SHP77 treated with DMSO at 0.1 percent for 48 hours (cell line): ENCODE results near the gene YJEFN3.

Source experiments
- DNase-seq: peaks from one replicate; lab custom pipeline; 2025; lab: John Stamatoyannopoulos, UW

Gene YJEFN3

GRCh38 chr19:19554074-19555023, 25.6 kb downstream of the YJEFN3 start:
- no peak for DNase-seq

DNA sequence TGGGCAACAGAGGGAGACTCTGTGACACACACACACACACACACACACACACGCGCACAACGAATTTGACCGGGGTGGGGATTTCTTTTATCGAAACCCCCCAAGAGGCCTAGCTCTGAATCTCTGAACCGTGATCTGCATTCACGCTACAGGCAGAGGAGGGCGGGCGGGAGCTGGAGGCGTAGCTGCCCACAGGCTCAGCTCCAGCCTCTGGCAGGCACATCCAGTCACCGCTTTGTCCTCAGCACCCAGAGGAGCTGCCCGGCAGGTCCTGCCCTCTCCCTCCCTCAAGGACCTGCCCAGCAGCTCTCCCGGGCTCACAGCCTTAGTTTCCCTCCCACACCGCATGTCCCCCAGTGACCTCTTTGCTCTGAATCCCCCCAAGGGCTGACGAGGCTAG, 29.3 kb downstream of the YJEFN3 start:
- no peak for DNase-seq

DNA sequence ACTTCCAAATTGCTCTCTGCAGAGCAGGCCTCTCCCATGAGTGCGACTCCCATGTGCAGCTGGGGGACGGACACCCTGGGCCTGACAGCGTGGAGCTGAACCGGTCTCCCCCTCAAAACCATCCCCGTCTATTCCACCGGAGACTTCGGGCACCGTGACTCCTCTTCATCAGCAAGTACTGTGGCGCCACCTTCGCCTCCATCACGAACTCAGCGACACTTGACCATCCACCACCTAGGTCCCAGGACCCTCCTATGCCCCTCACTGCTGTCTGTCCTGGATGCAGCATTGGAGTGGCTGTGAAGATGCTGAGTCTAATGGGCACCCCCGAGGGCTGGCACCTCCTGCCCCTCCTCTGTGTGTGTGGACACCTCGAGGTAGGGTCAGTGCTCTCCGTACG, 29.9 kb downstream of the YJEFN3 start:
- DNase-seq: no peak

- no peak for DNase-seq
These were observed 31.2 kb downstream of the YJEFN3 start for GRCh38 chr19:19559931-19560330.

DNA sequence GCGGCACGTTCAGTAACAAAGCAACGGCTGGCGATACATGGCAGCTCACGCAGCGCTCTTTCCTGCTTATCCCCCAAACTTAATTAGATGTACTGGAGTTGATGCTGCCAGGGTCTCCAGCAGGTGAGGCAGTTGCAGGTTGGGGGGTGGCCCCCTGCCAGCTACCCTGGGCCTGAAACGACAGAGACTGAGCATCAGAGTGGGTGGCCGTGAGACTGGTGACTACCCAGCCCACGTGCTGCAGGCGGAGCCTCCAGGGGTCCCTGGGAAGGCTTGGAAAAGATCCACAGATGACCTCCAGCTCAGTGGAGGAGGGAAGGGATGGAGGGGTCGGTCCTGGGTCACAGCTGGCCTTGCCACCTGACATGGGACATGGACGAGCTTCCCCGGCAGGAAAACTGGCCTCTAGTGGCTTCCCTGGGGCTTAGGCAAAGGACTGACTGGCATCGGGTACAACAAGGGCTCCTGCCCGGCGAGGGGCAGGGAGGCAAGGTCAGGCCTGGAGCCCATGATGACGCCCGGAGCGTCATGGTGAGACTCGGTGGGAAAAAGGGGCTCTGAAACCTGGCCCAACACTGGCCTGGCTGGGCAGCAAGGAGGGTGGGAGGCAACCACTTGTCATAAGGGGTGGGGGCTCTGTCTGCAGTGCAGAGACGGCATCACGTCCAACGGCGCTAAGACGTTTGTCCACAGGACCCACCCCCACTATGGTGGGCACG, 33.4 kb downstream of the YJEFN3 start:
- no peak for DNase-seq

- no peak for DNase-seq
These were observed 34.1 kb downstream of the YJEFN3 start for GRCh38 chr19:19562665-19563347.

DNA sequence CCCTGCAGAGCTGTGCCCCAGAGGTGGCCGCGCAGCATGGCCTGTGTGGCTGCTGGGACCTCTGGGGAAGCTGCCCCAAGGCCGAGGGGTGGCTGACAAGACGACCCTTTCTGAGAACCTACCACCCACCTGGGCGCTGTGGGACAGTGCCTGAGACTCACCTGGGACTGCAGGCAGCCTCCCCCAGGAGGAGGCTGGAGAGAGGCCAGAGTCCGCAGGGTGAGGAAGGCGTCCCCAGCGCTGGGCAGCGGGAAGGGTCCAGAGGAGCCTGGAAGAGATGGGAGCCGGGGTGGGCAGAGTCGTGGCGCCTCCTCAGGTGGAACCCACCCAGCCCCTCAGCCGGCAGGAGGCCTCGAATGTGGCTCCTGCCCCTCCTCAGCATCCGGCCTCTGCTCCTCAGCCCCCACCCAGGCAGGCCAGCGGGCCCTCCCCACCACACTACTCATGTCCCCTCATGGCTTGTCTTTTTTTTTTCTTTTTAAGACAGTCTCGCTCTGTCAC, 34.7 kb downstream of the YJEFN3 start:
- no peak for DNase-seq

- no peak for DNase-seq
These were observed 37.6 kb downstream of the YJEFN3 start for GRCh38 chr19:19566306-19566705.

- DNase-seq: no peak
These were observed 38.7 kb downstream of the YJEFN3 start for GRCh38 chr19:19567391-19567790.

GRCh38 chr19:19568802-19569756, 40.4 kb downstream of the YJEFN3 start:
- DNase-seq: no peak

DNA sequence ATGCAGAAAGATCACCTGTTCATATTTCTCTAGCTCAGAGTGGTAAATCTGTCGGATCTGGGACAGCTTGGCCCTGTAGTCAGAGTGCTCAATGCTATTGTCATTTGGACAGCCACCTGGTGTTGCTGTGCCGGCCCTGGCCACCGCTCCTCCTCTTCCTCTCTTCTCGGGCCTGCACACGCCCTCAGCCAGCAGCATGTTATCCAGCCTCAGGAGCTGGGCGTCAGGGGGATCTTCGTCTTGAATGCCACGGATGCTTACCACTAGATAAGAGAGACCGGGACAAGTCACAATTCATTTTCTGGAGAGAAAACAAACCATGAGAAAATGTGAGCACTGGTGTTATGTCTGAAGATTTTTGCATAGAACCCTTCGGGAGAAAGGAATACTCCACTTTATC, 41.9 kb downstream of the YJEFN3 start:
- DNase-seq: no peak

DNA sequence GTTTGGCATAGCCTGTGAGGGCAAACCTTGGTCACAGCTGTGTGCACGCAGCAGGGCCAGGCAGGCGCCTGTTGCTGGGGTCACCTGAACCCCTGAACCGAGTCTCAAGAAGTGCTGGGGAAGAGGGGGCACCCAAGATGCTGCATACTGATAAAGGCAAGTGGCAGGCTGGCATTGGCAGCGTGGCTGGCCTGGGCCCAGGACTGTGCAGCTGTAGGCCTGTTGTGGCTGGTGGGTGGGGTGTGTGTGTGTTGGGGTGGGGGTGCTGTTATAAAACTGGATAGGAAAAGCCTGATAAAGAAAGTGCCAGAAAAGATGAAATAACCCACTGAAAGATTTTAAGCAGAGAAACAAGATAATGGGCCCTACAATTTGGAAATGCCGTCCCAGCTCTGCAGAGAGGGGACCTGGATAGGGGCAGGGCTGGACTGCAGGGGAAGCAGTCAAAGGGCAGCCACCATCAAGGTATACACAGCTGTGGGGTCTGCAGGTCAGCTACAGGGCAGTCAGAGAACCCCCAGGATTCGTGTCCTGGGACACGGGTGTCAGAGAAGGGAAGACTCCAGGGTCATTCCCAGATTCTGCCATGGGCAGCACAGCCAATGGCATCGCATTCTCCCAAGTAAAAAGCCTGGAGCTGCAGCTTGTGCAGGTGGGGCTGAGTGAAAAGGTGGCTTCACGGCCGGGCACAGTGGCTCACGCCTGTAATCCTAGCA, 42.5 kb downstream of the YJEFN3 start:
- DNase-seq: no peak

GRCh38 chr19:19575411-19575810, 46.7 kb downstream of the YJEFN3 start:
- DNase-seq: no peak

DNA sequence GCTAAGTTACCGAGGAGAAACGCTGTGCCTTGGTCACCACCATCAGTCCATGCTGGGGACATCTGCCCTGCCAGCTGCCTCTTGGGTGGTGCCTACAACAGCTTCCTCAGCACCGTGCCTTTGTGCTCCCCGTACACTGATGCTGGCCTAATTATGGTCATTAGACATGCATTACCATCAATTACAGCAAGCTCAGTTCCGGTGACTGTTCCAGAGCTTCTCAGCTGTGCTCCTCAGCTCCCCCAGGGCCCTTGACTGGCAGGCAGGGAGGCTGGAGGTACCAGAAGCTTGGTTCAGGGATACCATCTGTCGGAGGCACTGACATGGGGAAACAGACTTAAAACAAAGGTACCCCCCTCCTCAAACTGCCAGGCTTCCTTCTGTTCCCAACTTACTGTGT, 49.5 kb downstream of the YJEFN3 start:
- no peak for DNase-seq

DNA sequence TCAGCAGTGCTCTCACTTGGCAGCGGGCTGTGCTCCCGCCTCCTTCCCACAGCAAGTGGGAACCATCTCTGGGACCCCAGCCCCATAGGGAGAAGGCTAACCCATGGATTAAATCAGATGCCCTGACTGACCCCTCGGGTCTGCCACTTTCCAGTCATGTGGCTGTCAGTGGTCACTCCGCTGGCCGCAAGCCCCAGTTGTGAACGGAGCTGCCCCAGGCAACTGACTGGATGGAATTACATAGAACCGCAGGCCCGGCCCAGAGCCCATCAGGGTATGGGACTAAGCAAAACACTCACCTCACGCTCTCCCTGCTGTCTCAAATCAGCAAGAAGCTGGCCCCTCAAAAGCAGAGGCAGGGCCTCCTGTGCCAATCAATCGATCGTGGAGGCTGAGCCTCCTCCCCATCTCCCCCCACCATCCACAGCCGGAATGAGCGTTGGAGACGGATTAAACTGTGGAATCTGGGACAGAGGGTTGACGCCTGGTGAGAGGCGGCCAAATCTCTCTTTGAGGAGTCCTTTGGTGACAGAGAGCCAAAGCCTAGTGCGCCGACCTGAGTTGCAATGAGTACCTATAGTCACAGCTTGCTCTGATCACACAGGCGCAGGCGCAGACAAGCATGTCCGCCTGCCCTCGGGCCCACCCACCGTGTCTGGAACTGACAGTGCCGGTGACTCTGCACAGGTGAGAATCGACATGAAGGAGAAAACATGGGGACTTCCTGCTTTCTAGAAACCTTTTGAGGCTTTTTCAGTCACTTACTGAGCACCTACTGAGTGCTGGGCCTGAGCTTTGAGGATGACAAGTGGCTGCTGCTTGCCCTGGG, 51.0 kb downstream of the YJEFN3 start:
- DNase-seq: no peak

DNA sequence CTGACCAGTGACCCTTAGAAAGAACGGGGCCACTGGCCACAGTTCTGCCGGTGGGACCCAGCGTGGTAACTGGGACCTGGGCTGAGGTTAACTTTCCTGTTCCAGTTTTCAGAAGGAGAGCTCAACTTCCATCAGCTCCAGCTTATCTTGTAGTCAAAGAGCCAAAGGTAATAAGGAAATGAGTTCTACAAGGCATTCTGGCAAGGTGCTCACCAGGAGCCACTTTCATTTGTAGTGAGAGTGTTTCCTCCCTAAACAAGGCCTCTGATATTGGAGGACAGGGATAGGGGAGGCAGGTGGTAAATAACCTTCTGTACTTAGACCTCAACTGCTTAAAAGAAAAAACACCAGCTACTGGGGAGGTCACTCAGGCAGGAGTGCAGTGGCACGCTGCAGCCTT, 51.7 kb downstream of the YJEFN3 start:
- DNase-seq: no peak

- DNase-seq: no peak
These were observed 52.7 kb downstream of the YJEFN3 start for GRCh38 chr19:19581391-19581790.

DNA sequence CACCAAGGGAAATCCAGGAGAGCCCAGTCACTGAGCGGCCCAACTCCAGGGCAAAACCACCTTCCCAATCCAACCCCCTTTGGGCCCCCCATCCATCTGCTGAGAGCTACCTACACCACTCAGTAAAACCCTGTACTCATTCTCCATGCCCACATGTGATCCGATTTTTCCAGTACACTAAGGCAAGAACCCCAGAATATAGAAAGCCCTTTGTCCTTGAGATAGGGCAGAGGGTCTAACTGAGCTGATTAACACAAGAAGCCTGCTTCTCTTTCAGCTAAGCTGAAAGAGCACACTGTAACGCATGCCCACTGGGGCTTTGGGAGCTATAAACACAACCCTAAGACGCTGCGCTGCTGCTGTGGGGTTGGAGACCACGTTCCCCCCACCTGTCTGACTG, 53.8 kb downstream of the YJEFN3 start:
- DNase-seq: no peak

DNA sequence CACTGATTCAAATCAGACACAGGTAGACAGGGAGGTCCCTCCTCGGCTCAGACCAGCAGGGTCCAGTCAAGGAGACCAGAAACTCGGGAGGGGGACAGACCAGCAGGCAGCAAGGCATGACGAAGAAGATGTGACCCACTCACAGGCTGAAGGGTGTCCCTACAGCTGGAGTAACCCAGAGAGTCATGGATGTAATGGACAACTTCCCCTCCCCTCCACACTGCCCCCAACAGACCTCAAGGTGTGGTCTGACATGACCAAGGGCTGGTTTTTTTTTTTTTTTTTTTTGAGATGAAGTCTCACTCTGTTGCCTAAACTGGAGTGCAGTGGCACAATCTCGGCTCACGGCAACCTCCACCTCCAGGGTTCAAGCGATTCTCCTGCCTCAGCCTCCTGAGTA, 55.6 kb downstream of the YJEFN3 start:
- DNase-seq: no peak
